ENCODE measurements around the gene NEK1. TPM values are rescaled to one million over a fixed set of nuclear protein-coding genes. Genes with fewer than 3 reads are reported as not detected.

NEK1 gene
- total and polyA plus RNA-seq, 2 of the 4 experiments (the other 2 are of a cell fraction): 3.3 to 3.9 TPM

DNA sequence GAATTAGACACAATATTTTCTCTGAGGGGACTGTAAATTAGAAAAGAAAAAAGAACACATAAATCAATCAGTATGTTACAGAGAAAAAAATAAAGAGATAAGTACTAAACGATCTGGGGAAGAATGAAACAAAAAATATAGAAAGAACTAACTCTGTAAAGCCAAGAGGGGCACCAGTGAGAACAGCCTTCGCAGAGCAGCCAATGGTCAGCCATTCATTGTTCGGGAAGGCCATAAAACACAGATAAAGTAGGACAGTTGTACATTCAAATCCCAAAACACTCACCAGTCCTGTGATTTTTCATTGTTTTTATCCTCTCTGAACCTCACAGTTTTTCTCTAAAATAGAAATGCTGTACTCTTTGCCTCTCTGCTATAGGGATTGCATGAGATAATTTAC, 127.9 kb downstream of the NEK1 start:
- 44% methylated on average over 2 of the region's 3 CpGs; no CpG with 5 or more reads in 1 of the 2 experiments for WGBS, 2 experiments (ENCODE audit: extremely low coverage in 2 of 2, insufficient read length in 1 of 2)
- H3K27ac ChIP-seq (ENCODE audit: insufficient read depth, low read length): no peak overlapping the region
- peaks cover 3% of the 10 kb centered on the region for H3K4me1 ChIP-seq (ENCODE audit: control insufficient read depth, insufficient read depth, low read length)
- no peaks in the 10 kb centered on the region for H3K27me3 ChIP-seq (ENCODE audit: control insufficient read depth, insufficient read depth, low read length)
- in situ Hi-C loops (cut with MboI; ENCODE audit: low sequenced_read_pairs) (loop anchor here (10.0 to 25.0 kb wide), 2 partner anchors 220 to 1297 kb away; no protein-coding TSS in a partner anchor), intact Hi-C loops (cut with micrococcal nuclease) (no loop called here), dilution Hi-C loops (cut with HindIII; ENCODE audit: low sequenced_read_pairs, unreplicated experiment) (no loop called here)
- ChIA-PET POLR2A (ENCODE audit: unreplicated experiment) (no interaction called here), CTCF (interaction anchor here (0.7 to 1.8 kb wide), 2 partner anchors 39 to 458 kb away, joined by 4 to 6 read pairs; no protein-coding TSS in a partner anchor)
- peak overlapping the region; percentile 81; the same call in 1 of the 2 replicates for H2AK5ac ChIP-seq (ENCODE audit: low read depth, low read length)
- peaks cover 5% of the 10 kb centered on the region for H3K9me1 ChIP-seq (ENCODE audit: insufficient read depth, low read length)
- peak overlapping the region; percentile 86 for H2BK120ac ChIP-seq (ENCODE audit: low read depth, low read length)
- DNase-seq (peak; percentile 15), ATAC-seq (ENCODE audit: low read depth) (peak; percentile 42)
- H3K14ac ChIP-seq (replicated peaks; ENCODE audit: low read depth, low read length): peak overlapping the region; percentile 38; the same call in 1 of the 2 replicates
- no peaks in the 10 kb centered on the region for H4K20me1 ChIP-seq (ENCODE audit: insufficient read depth, low read length)
- H3K23ac ChIP-seq (ENCODE audit: low read depth, low read length): no peak overlapping the region
- no peaks in the 10 kb centered on the region for H3K36me3 ChIP-seq (ENCODE audit: control insufficient read depth, insufficient read depth, low read length)
- no peak overlapping the region for H3K4me3 ChIP-seq (ENCODE audit: insufficient read depth, low read depth, low read length)
- peak overlapping the region; percentile 73; the same call in 1 of the 3 replicates for H2BK15ac ChIP-seq (ENCODE audit: low read depth, low read length)
- no TSS peak for BruUV-seq (replicated peaks)
- H3K18ac ChIP-seq (ENCODE audit: low read depth, low read length): peak overlapping the region; percentile 59
- H2AK9ac ChIP-seq (replicated peaks; ENCODE audit: low read depth, low read length, poor library complexity): no peak overlapping the region
- no peaks in the 10 kb centered on the region; the same call in 1 of the 2 replicates for H3K9me3 ChIP-seq (ENCODE audit: control insufficient read depth, insufficient read depth, low read length)
- H3K4me2 ChIP-seq (ENCODE audit: low read depth, low read length): no peak overlapping the region; the same call in 1 of the 2 replicates
- TF ChIP-seq, protein P1, sequence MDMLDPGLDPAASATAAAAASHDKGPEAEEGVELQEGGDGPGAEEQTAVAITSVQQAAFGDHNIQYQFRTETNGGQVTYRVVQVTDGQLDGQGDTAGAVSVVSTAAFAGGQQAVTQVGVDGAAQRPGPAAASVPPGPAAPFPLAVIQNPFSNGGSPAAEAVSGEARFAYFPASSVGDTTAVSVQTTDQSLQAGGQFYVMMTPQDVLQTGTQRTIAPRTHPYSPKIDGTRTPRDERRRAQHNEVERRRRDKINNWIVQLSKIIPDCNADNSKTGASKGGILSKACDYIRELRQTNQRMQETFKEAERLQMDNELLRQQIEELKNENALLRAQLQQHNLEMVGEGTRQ (IDR thresholded peaks at IDR 0.05; ENCODE audit: low read depth, low read length): no peak
- TF ChIP-seq RAD21 (IDR thresholded peaks at IDR 0.05; ENCODE audit: low read length) (peak; percentile 38), SMC3 (IDR thresholded peaks at IDR 0.05; ENCODE audit: low read depth, low read length) (peak; percentile 31; the same call in 1 of the 2 replicates), RCOR1 (IDR thresholded peaks at IDR 0.05; ENCODE audit: insufficient replicate concordance, low read length) (no peak), NFE2L2 (IDR thresholded peaks at IDR 0.05; ENCODE audit: low read depth, low read length) (no peak)
- TF ChIP-seq, protein P2, sequence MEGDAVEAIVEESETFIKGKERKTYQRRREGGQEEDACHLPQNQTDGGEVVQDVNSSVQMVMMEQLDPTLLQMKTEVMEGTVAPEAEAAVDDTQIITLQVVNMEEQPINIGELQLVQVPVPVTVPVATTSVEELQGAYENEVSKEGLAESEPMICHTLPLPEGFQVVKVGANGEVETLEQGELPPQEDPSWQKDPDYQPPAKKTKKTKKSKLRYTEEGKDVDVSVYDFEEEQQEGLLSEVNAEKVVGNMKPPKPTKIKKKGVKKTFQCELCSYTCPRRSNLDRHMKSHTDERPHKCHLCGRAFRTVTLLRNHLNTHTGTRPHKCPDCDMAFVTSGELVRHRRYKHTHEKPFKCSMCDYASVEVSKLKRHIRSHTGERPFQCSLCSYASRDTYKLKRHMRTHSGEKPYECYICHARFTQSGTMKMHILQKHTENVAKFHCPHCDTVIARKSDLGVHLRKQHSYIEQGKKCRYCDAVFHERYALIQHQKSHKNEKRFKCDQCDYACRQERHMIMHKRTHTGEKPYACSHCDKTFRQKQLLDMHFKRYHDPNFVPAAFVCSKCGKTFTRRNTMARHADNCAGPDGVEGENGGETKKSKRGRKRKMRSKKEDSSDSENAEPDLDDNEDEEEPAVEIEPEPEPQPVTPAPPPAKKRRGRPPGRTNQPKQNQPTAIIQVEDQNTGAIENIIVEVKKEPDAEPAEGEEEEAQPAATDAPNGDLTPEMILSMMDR (conservative IDR thresholded peaks at IDR 0.05; ENCODE audit: low read depth, low read length): peak; percentile 28; the same call in 1 of the 2 replicates
- H4K91ac ChIP-seq (ENCODE audit: insufficient read depth, low read depth, low read length): peak overlapping the region; percentile 66; the same call in 1 of the 2 replicates
- peak overlapping the region; percentile 66; the same call in 1 of the 2 replicates for H2BK20ac ChIP-seq (ENCODE audit: low read depth, low read length)
- H2AFZ ChIP-seq (replicated peaks; ENCODE audit: low read length, poor library complexity): no peak overlapping the region
- peak overlapping the region; percentile 11 for H2BK5ac ChIP-seq (ENCODE audit: low read depth, low read length, poor library complexity, severe bottlenecking)
- H3K9ac ChIP-seq (ENCODE audit: low read depth, low read length): no peak overlapping the region
- peaks cover 0 to 3% of the 10 kb centered on the region in 2 experiments; a peak in 1 of 4 replicates for H3K79me1 ChIP-seq (ENCODE audit: low read depth in 1 of 2, low read length in 2 of 2)
- peak overlapping the region in 1 of 2 experiments; percentile 64; a peak in 2 of 4 replicates for H4K8ac ChIP-seq (ENCODE audit: low read depth in 2 of 2, low read length in 2 of 2)
- peak overlapping the region; percentile 73; the same call in 1 of the 2 replicates for H3K4ac ChIP-seq (ENCODE audit: low read depth, low read length)
- H4K5ac ChIP-seq (ENCODE audit: low read depth, low read length): peak overlapping the region; percentile 49; the same call in 1 of the 2 replicates
- H3K56ac ChIP-seq (ENCODE audit: extremely low read depth, insufficient read depth, low read length): peak overlapping the region; percentile 54

Measured in IMR-90 (cell line).